HEK293 (cell line): ENCODE measurements around the gene OLA1.

Experiments
- CTCF ChIA-PET: fragments of 350-600 bp; formaldehyde crosslinking; extraction: SDS; loops from one replicate; lab custom pipeline; 2021; ENCODE audit warnings: antibody characterized with exemption; lab: Yijun Ruan, JAX
- POLR2A ChIA-PET: fragments of 300-600 bp; formaldehyde crosslinking; extraction: SDS; loops from one replicate; lab custom pipeline; 2020; ENCODE audit warnings: antibody characterized with exemption, inconsistent platforms; lab: Yijun Ruan, JAX
- H3K27ac ChIP-seq: fragments of 200-500 bp; sonication (Bioruptor generic); 2 replicates; pipeline ENCODE4 v1.5.1; 2014; ENCODE audit warnings: low read depth, low read length, control low read depth, inconsistent platforms; ENCODE audit errors: extremely low read depth
- H3K36me3 ChIP-seq, 2 experiments: fragments of 200-500 bp in 1 of 2; sonication (Bioruptor generic) in 1 of 2; 1 replicate in 1 of 2; 2 replicates in 1 of 2; pipeline ENCODE4 v1.5.1; 2014 to 2017; ENCODE audit warnings: inconsistent platforms in 2 of 2, low read length in 2 of 2; ENCODE audit not compliant: control insufficient read depth in 2 of 2, insufficient read depth in 1 of 2
- H3K4me1 ChIP-seq: fragments of 200-500 bp; sonication (Bioruptor generic); 2 replicates; pipeline ENCODE4 v1.5.1; 2014; ENCODE audit warnings: mild to moderate bottlenecking, low read length, inconsistent platforms; ENCODE audit not compliant: control insufficient read depth, insufficient read depth
- H3K4me3 ChIP-seq: 2 replicates; pipeline ENCODE4 v1.5.1; 2011; ENCODE audit warnings: low read depth, mild to moderate bottlenecking, control low read depth, low read length, moderate library complexity
- H3K9me3 ChIP-seq: fragments of 200-500 bp; sonication (Bioruptor generic); 2 replicates; pipeline ENCODE4 v1.5.1; 2014; ENCODE audit warnings: low read depth, low read length, inconsistent platforms; ENCODE audit not compliant: control insufficient read depth, insufficient read depth
- FEZF1 ChIP-seq: fragments of 450-650 bp; formaldehyde crosslinking; IDR thresholded peaks from 2 replicates; pipeline ENCODE4 v1.5.1; 2016; ENCODE audit warnings: missing biosample characterization, missing genetic modification characterization
- KLF1 ChIP-seq: fragments of 450-650 bp; formaldehyde crosslinking; IDR thresholded peaks from 2 replicates; pipeline ENCODE4 v1.5.1; 2016; ENCODE audit warnings: missing biosample characterization, missing genetic modification characterization
- KLF7 ChIP-seq: fragments of 450-650 bp; formaldehyde crosslinking; IDR thresholded peaks from 2 replicates; pipeline ENCODE4 v1.5.1; 2016; ENCODE audit warnings: missing biosample characterization, missing genetic modification characterization, borderline replicate concordance
- MYNN ChIP-seq: fragments of 450-650 bp; formaldehyde crosslinking; IDR thresholded peaks from 2 replicates; pipeline ENCODE4 v1.5.1; 2016; ENCODE audit warnings: missing biosample characterization, missing genetic modification characterization, borderline replicate concordance
- PRDM2 ChIP-seq: fragments of 450-650 bp; formaldehyde crosslinking; IDR thresholded peaks from 2 replicates; pipeline ENCODE4 v1.5.1; 2016; ENCODE audit warnings: missing biosample characterization, missing genetic modification characterization, borderline replicate concordance
- SP7 ChIP-seq: fragments of 450-650 bp; formaldehyde crosslinking; IDR thresholded peaks from 2 replicates; pipeline ENCODE4 v1.5.1; 2016; ENCODE audit warnings: missing biosample characterization, missing genetic modification characterization
- TRIM28 ChIP-seq: IDR thresholded peaks from 2 replicates; pipeline ENCODE4 v1.6.1; 2011; ENCODE audit warnings: low read length, control low read depth, borderline replicate concordance
- ZFP41 ChIP-seq: fragments of 450-650 bp; formaldehyde crosslinking; IDR thresholded peaks from 2 replicates; pipeline ENCODE4 v1.5.1; 2016; ENCODE audit warnings: missing biosample characterization, missing genetic modification characterization, borderline replicate concordance
- ZNF10 ChIP-seq: fragments of 450-650 bp; formaldehyde crosslinking; IDR thresholded peaks from 2 replicates; pipeline ENCODE4 v1.5.1; 2017; ENCODE audit warnings: missing biosample characterization, missing genetic modification characterization
- ZNF23 ChIP-seq: fragments of 450-650 bp; formaldehyde crosslinking; IDR thresholded peaks from 2 replicates; pipeline ENCODE4 v1.5.1; 2016; ENCODE audit warnings: missing biosample characterization, missing genetic modification characterization, borderline replicate concordance
- ZNF362 ChIP-seq: fragments of 450-650 bp; formaldehyde crosslinking; IDR thresholded peaks from 2 replicates; pipeline ENCODE4 v1.5.1; 2016; ENCODE audit warnings: missing biosample characterization, missing genetic modification characterization
- ZNF426 ChIP-seq: fragments of 450-650 bp; formaldehyde crosslinking; IDR thresholded peaks from 2 replicates; pipeline ENCODE4 v1.5.1; 2017; ENCODE audit warnings: missing biosample characterization, missing genetic modification characterization, mild to moderate bottlenecking, inconsistent platforms, moderate library complexity
- ZNF510 ChIP-seq: fragments of 450-650 bp; formaldehyde crosslinking; IDR thresholded peaks from 2 replicates; pipeline ENCODE4 v1.5.1; 2018; ENCODE audit warnings: mild to moderate bottlenecking, missing genetic modification characterization, missing biosample characterization; ENCODE audit not compliant: insufficient replicate concordance
- ZNF664 ChIP-seq: fragments of 450-650 bp; formaldehyde crosslinking; IDR thresholded peaks from 2 replicates; pipeline ENCODE4 v1.5.1; 2016; ENCODE audit warnings: missing biosample characterization, missing genetic modification characterization
- ZNF677 ChIP-seq: fragments of 450-650 bp; IDR thresholded peaks from 2 replicates; pipeline ENCODE4 v1.5.0; 2018; ENCODE audit warnings: missing biosample characterization, mild to moderate bottlenecking, missing genetic modification characterization, moderate library complexity
- ZNF747 ChIP-seq: fragments of 450-650 bp; formaldehyde crosslinking; IDR thresholded peaks from 2 replicates; pipeline ENCODE4 v1.5.1; 2016; ENCODE audit warnings: missing biosample characterization, missing genetic modification characterization
- TF ChIP-seq, protein P1 (sequence below): fragments of 450-650 bp; formaldehyde crosslinking; IDR thresholded peaks from 2 replicates; pipeline ENCODE4 v1.5.1; 2016; ENCODE audit warnings: missing biosample characterization, missing genetic modification characterization

OLA1 gene

DNA sequence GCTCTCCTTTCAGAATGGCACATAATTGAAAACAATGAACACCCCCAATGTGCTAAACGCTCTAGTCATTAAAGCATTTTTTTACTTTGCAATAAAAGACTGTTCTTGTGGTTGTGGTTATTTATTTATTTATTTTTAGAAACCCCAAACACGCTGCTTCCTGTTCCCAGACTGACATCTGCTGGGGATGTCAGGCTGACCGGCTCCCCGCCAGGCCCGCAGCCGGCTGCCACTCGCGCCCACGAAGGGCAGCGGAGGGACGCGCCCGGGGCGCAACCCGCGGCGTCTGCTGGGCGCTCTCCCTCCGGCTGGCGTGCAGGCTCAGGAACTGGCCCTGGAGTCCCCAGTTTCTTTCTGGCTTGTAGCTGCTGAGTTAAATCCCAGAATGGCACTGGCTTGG, 200.1 kb downstream of the OLA1 start:
- Histone ChIP-seq H3K27ac (no peak overlapping the region), H3K36me3 (no peaks in the 10 kb centered on the region), H3K4me1 (no peaks in the 10 kb centered on the region)
- CTCF ChIA-PET = interaction anchor here (1.0 kb wide), 1 partner anchor 8 kb away, joined by 3 read pairs; no protein-coding TSS in a partner anchor
- TF ChIP-seq KLF7 (tag by site-specific recombination) = no peak
- no peak for TF ChIP-seq ZNF23
- TF ChIP-seq, all 188 proteins: peak for 0
- POLR2A ChIA-PET = no interaction called here
- no peaks in the 10 kb centered on the region for H3K9me3 ChIP-seq
- no peak overlapping the region for H3K4me3 ChIP-seq

GRCh38 chr2:174047746-174048145, 200.6 kb downstream of the OLA1 start:
- ChIA-PET CTCF (no interaction called here), POLR2A (no interaction called here)
- H3K4me1 ChIP-seq = no peaks in the 10 kb centered on the region
- TF ChIP-seq FEZF1 (tag by site-specific recombination) = no peak
- TF ChIP-seq ZNF10 = no peak
- no peak for TF ChIP-seq ZNF747
- TF ChIP-seq KLF1 (tag by site-specific recombination) = no peak
- no peak for TF ChIP-seq SP7 (tag by site-specific recombination)
- TF ChIP-seq MYNN (tag by site-specific recombination) = no peak
- TF ChIP-seq ZNF510 = no peak
- TF ChIP-seq ZNF362 (tag by site-specific recombination) = no peak
- TF ChIP-seq, protein P1, sequence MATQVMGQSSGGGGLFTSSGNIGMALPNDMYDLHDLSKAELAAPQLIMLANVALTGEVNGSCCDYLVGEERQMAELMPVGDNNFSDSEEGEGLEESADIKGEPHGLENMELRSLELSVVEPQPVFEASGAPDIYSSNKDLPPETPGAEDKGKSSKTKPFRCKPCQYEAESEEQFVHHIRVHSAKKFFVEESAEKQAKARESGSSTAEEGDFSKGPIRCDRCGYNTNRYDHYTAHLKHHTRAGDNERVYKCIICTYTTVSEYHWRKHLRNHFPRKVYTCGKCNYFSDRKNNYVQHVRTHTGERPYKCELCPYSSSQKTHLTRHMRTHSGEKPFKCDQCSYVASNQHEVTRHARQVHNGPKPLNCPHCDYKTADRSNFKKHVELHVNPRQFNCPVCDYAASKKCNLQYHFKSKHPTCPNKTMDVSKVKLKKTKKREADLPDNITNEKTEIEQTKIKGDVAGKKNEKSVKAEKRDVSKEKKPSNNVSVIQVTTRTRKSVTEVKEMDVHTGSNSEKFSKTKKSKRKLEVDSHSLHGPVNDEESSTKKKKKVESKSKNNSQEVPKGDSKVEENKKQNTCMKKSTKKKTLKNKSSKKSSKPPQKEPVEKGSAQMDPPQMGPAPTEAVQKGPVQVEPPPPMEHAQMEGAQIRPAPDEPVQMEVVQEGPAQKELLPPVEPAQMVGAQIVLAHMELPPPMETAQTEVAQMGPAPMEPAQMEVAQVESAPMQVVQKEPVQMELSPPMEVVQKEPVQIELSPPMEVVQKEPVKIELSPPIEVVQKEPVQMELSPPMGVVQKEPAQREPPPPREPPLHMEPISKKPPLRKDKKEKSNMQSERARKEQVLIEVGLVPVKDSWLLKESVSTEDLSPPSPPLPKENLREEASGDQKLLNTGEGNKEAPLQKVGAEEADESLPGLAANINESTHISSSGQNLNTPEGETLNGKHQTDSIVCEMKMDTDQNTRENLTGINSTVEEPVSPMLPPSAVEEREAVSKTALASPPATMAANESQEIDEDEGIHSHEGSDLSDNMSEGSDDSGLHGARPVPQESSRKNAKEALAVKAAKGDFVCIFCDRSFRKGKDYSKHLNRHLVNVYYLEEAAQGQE (tag by site-specific recombination) = no peak
- TF ChIP-seq PRDM2 (tag by site-specific recombination) = no peak
- TF ChIP-seq ZNF426 (tag by site-specific recombination) = no peak
- TF ChIP-seq ZNF677 (tag by site-specific recombination) = no peak
- TF ChIP-seq TRIM28 = no peak
- TF ChIP-seq ZFP41 (tag by site-specific recombination) = no peak
- TF ChIP-seq ZNF664 (tag by site-specific recombination) = no peak
- TF ChIP-seq, all 188 proteins: peak for 0
- H3K27ac ChIP-seq = no peak overlapping the region
- H3K36me3 ChIP-seq = no peaks in the 10 kb centered on the region
- no peak overlapping the region for H3K4me3 ChIP-seq
- H3K9me3 ChIP-seq = no peaks in the 10 kb centered on the region
